GM12892 (cell line): ENCODE data around the gene KCNK5.

Experiments used
- POLR2A ChIP-seq: IDR thresholded peaks from 2 replicates; pipeline ENCODE4 v1.6.1; 2011; ENCODE audit warnings: low read depth, low read length, control low read depth
- TAF1 ChIP-seq: IDR thresholded peaks from 2 replicates; pipeline ENCODE4 v1.6.1; 2011; ENCODE audit warnings: low read depth, mild to moderate bottlenecking, control low read depth, low read length, borderline replicate concordance

GRCh38 chr6:39224523-39225182 is 4.6 kb downstream of the KCNK5 start:
- TF ChIP-seq POLR2A (no peak), TAF1 (no peak)
